ENCODE results near the gene TCF12. TPM values are rescaled to one million over a fixed set of nuclear protein-coding genes. Genes with fewer than 3 reads are reported as not detected.

The TCF12 gene
- total RNA-seq, 1 donor from 2014 or later: 112 TPM

DNA sequence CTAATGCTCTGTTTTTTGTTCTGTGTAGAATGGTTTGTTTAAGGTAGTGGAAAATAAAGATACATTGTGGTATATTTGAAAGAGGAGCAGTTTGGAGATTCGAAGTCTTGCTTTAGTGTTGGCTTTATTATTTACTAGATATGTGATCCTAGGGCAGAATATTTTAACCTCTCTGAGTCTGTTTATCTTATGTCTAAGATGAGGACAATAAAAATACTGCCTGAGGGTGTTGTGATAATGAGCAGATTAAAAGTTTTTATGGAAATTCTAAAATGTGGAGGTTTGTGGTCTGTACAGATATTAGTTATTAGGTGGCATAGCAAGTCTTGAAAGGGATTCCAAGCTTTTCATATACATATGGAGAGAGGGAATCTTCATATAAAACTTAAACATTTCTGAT lies 15.0 kb downstream of the TCF12 start:
- no peak for TF ChIP-seq EZH2 (IDR thresholded peaks at IDR 0.05; ENCODE audit: insufficient read depth, low read length)
- TF ChIP-seq, protein P1, sequence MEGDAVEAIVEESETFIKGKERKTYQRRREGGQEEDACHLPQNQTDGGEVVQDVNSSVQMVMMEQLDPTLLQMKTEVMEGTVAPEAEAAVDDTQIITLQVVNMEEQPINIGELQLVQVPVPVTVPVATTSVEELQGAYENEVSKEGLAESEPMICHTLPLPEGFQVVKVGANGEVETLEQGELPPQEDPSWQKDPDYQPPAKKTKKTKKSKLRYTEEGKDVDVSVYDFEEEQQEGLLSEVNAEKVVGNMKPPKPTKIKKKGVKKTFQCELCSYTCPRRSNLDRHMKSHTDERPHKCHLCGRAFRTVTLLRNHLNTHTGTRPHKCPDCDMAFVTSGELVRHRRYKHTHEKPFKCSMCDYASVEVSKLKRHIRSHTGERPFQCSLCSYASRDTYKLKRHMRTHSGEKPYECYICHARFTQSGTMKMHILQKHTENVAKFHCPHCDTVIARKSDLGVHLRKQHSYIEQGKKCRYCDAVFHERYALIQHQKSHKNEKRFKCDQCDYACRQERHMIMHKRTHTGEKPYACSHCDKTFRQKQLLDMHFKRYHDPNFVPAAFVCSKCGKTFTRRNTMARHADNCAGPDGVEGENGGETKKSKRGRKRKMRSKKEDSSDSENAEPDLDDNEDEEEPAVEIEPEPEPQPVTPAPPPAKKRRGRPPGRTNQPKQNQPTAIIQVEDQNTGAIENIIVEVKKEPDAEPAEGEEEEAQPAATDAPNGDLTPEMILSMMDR (IDR thresholded peaks at IDR 0.05; ENCODE audit: insufficient read depth, low read depth, low read length): no peak
- Mint-ChIP-seq H3K27ac (ENCODE audit: unreplicated experiment) (peak overlapping the region; percentile 8), H3K9me3 (ENCODE audit: unreplicated experiment) (no peaks in the 10 kb centered on the region), H3K36me3 (ENCODE audit: low read depth, unreplicated experiment) (peaks cover 11% of the 10 kb centered on the region), H3K4me1 (ENCODE audit: low read depth, unreplicated experiment) (peaks cover 43% of the 10 kb centered on the region), H3K4me3 (ENCODE audit: unreplicated experiment) (no peak overlapping the region), H3K27me3 (ENCODE audit: low read depth, unreplicated experiment) (no peaks in the 10 kb centered on the region)
- FAIRE-seq (no peak), DNase-seq (ENCODE audit: low read depth) (no peak)
- Histone ChIP-seq H3K4me3 (ENCODE audit: insufficient read depth, low read depth, low read length) (no peak overlapping the region), H2AFZ (ENCODE audit: low read depth, low read length) (no peak overlapping the region), H3K4me2 (ENCODE audit: low read length) (no peak overlapping the region), H3K9ac (ENCODE audit: low read length) (no peak overlapping the region), H3K27me3 (ENCODE audit: insufficient read depth, low read length) (no peaks in the 10 kb centered on the region), H4K20me1 (ENCODE audit: insufficient read depth, low read length) (peaks cover 84% of the 10 kb centered on the region), H3K27ac (ENCODE audit: low read depth, low read length) (no peak overlapping the region), H3K36me3 (ENCODE audit: insufficient read depth, low read length) (no peaks in the 10 kb centered on the region), H3K4me1 (ENCODE audit: insufficient read depth, low read length) (peaks cover 17% of the 10 kb centered on the region), H3K9me3 (ENCODE audit: insufficient read depth, low read depth, low read length) (no peaks in the 10 kb centered on the region), H3K79me2 (ENCODE audit: insufficient read depth, low read length) (peaks cover 98% of the 10 kb centered on the region)

DNA sequence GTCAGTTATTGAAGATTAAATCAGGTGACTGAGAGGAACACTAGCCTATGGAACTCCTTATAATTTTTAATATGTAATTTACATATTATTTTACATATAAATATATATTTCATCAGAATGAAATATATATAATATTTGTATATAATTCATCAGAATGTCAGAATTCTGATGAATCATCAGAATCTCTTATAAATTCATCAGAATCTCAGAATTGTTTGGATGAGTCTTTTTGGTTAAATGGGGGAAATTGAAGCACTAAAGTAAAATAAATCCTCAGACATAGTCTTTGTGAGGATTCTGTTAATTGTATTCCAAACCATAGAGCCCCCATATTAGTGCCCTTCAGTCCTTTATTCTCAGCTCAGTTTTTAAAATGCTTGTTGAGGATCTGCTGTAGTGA lies 15.4 kb downstream of the TCF12 start:
- no peaks in the 10 kb centered on the region for H3K36me3 ChIP-seq (ENCODE audit: insufficient read depth, low read length)
- no peak overlapping the region for H3K27ac ChIP-seq (ENCODE audit: low read depth, low read length)
- H3K4me1 ChIP-seq (ENCODE audit: insufficient read depth, low read length): peaks cover 15% of the 10 kb centered on the region
- H2AFZ ChIP-seq (ENCODE audit: low read depth, low read length): no peak overlapping the region
- peaks cover 86% of the 10 kb centered on the region for H4K20me1 ChIP-seq (ENCODE audit: insufficient read depth, low read length)
- Mint-ChIP-seq H3K9me3 (ENCODE audit: unreplicated experiment) (no peaks in the 10 kb centered on the region), H3K36me3 (ENCODE audit: low read depth, unreplicated experiment) (peaks cover 11% of the 10 kb centered on the region), H3K4me1 (ENCODE audit: low read depth, unreplicated experiment) (peaks cover 39% of the 10 kb centered on the region), H3K27me3 (ENCODE audit: low read depth, unreplicated experiment) (no peaks in the 10 kb centered on the region), H3K27ac (ENCODE audit: unreplicated experiment) (no peak overlapping the region), H3K4me3 (ENCODE audit: unreplicated experiment) (no peak overlapping the region)
- H3K9me3 ChIP-seq (ENCODE audit: insufficient read depth, low read depth, low read length): no peaks in the 10 kb centered on the region
- H3K79me2 ChIP-seq (ENCODE audit: insufficient read depth, low read length): peaks cover 98% of the 10 kb centered on the region
- DNase-seq (ENCODE audit: low read depth) (no peak), FAIRE-seq (no peak)
- H3K4me3 ChIP-seq (ENCODE audit: insufficient read depth, low read depth, low read length): no peak overlapping the region
- H3K27me3 ChIP-seq (ENCODE audit: insufficient read depth, low read length): no peaks in the 10 kb centered on the region
- no peak overlapping the region for H3K9ac ChIP-seq (ENCODE audit: low read length)
- no peak overlapping the region for H3K4me2 ChIP-seq (ENCODE audit: low read length)
- TF ChIP-seq EZH2 (IDR thresholded peaks at IDR 0.05; ENCODE audit: insufficient read depth, low read length): no peak
- TF ChIP-seq, protein P1 (IDR thresholded peaks at IDR 0.05; ENCODE audit: insufficient read depth, low read depth, low read length): no peak

DNA sequence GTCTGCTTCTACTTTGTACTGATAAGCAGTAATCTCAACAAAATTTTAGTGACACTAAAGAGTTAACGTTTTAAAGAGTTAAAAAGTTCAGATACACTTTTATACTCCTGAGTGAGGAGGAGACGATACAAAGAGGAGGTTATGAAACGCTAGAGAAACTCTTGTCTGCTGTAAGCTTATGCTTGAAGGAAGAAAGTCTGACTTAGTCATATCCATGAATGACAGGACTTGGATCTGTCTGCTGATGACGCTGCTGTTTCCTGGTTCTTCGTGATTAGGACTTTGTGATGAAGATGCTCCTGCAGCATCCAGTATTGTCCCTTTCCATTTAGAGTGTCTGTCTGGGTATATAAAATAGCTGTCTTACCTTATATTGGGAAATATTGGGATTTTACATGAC lies 15.8 kb downstream of the TCF12 start:
- peaks cover 10% of the 10 kb centered on the region for H3K4me1 ChIP-seq (ENCODE audit: insufficient read depth, low read length)
- TF ChIP-seq, protein P1 (IDR thresholded peaks at IDR 0.05; ENCODE audit: insufficient read depth, low read depth, low read length): no peak
- no peak for TF ChIP-seq EZH2 (IDR thresholded peaks at IDR 0.05; ENCODE audit: insufficient read depth, low read length)
- H3K4me3 ChIP-seq (ENCODE audit: insufficient read depth, low read depth, low read length): no peak overlapping the region
- H4K20me1 ChIP-seq (ENCODE audit: insufficient read depth, low read length): peaks cover 85% of the 10 kb centered on the region
- no peaks in the 10 kb centered on the region for H3K27me3 ChIP-seq (ENCODE audit: insufficient read depth, low read length)
- H2AFZ ChIP-seq (ENCODE audit: low read depth, low read length): no peak overlapping the region
- FAIRE-seq (no peak), DNase-seq (ENCODE audit: low read depth) (no peak)
- H3K79me2 ChIP-seq (ENCODE audit: insufficient read depth, low read length): peaks cover 98% of the 10 kb centered on the region
- no peaks in the 10 kb centered on the region for H3K36me3 ChIP-seq (ENCODE audit: insufficient read depth, low read length)
- peaks cover 34% of the 10 kb centered on the region for H3K4me1 Mint-ChIP-seq (ENCODE audit: low read depth, unreplicated experiment)
- H3K4me3 Mint-ChIP-seq (ENCODE audit: unreplicated experiment): no peak overlapping the region
- H3K36me3 Mint-ChIP-seq (ENCODE audit: low read depth, unreplicated experiment): peaks cover 11% of the 10 kb centered on the region
- no peaks in the 10 kb centered on the region for H3K9me3 ChIP-seq (ENCODE audit: insufficient read depth, low read depth, low read length)
- H3K9me3 Mint-ChIP-seq (ENCODE audit: unreplicated experiment): no peaks in the 10 kb centered on the region
- H3K27ac ChIP-seq (ENCODE audit: low read depth, low read length): no peak overlapping the region
- no peak overlapping the region for H3K27ac Mint-ChIP-seq (ENCODE audit: unreplicated experiment)
- no peak overlapping the region for H3K4me2 ChIP-seq (ENCODE audit: low read length)
- no peaks in the 10 kb centered on the region for H3K27me3 Mint-ChIP-seq (ENCODE audit: low read depth, unreplicated experiment)
- H3K9ac ChIP-seq (ENCODE audit: low read length): no peak overlapping the region
